Duodenal mucosa (tissue), 2 donors: ENCODE data around the gene SYPL2.

Experiments
- H3K27ac ChIP-seq: one replicate; pipeline ENCODE4 v1.7.0; 2013; ENCODE audit warnings: low read depth, low read length
- H3K27me3 ChIP-seq, 2 donors: one replicate each; pipeline ENCODE4 v1.7.0; 2013; ENCODE audit warnings: low read length in 2 of 2, control low read depth in 1 of 2; ENCODE audit not compliant: insufficient read depth in 2 of 2, control insufficient read depth in 1 of 2
- H3K36me3 ChIP-seq, 2 donors: one replicate each; pipeline ENCODE4 v1.7.0; 2013; ENCODE audit warnings: low read length in 2 of 2, control low read depth in 1 of 2; ENCODE audit not compliant: insufficient read depth in 2 of 2, control insufficient read depth in 1 of 2
- H3K4me1 ChIP-seq, 2 donors: one replicate each; pipeline ENCODE4 v1.7.0; 2013; ENCODE audit warnings: low read length in 2 of 2, control low read depth in 1 of 2; ENCODE audit not compliant: insufficient read depth in 2 of 2, control insufficient read depth in 1 of 2
- H3K4me3 ChIP-seq, 2 donors: one replicate each; pipeline ENCODE4 v1.7.0; 2013; ENCODE audit warnings: low read length in 2 of 2, low read depth in 1 of 2
- H3K9ac ChIP-seq, 2 donors: one replicate each; pipeline ENCODE4 v1.7.0; 2013; ENCODE audit warnings: low read length in 2 of 2, low read depth in 1 of 2
- H3K9me3 ChIP-seq, 2 donors: one replicate each; pipeline ENCODE4 v1.7.0; 2013; ENCODE audit warnings: low read length in 2 of 2, control low read depth in 1 of 2; ENCODE audit not compliant: control insufficient read depth in 1 of 2

The SYPL2 gene

DNA sequence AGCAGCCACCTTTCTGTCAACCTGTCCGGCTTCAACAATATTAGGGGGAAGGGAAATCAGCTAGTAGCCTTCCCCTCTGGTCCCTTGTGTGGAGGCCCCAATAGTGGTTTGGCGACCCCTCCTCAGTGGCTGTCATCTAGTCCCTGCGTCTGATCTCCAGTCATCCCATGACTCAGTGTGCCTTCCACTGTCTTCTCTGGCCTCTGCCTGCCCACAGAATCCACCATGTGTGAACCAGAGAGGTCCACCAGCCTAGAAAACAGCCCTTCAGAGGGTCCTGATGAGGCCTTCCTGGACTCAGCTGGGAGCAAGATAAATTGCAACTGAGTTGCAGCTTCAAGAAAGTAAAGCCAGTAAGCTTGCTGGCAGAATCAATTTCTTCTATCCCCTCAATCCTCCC is 13.6 kb downstream of the SYPL2 start:
- peaks cover 0 to 8% of the 10 kb centered on the region in 2 donors for H3K27me3 ChIP-seq
- H3K36me3 ChIP-seq, result no peaks in the 10 kb centered on the region
- no peak overlapping the region for H3K4me3 ChIP-seq
- H3K27ac ChIP-seq, result no peak overlapping the region
- no peak overlapping the region for H3K9ac ChIP-seq
- H3K9me3 ChIP-seq, result no peaks in the 10 kb centered on the region
- peaks cover 12 to 16% of the 10 kb centered on the region in 2 donors for H3K4me1 ChIP-seq

DNA sequence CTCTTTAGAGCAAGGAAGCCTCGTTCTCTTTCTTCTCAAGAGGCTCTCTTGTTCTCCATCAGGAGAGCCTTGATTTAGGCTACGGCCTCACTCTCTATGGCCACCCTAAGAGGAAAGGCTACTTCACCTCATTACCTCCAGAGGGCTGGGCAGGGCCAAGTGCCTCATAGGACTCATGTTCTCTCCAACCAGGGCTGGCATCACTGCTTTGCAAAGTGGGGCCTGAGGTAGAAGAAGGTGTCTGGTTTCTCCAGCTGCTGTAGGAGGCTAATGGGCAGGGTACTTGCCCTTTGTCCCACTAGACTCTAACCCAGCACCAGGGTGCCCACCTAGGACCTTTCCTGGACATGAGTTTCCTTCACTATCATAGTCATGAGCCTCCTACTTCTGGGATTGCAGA is 15.3 kb downstream of the SYPL2 start:
- Histone ChIP-seq H3K4me1 (peaks cover 13 to 16% of the 10 kb centered on the region in 2 donors), H3K9ac (no peak overlapping the region), H3K9me3 (no peaks in the 10 kb centered on the region), H3K36me3 (no peaks in the 10 kb centered on the region), H3K4me3 (no peak overlapping the region), H3K27ac (no peak overlapping the region), H3K27me3 (peaks cover 0 to 8% of the 10 kb centered on the region in 2 donors)

DNA sequence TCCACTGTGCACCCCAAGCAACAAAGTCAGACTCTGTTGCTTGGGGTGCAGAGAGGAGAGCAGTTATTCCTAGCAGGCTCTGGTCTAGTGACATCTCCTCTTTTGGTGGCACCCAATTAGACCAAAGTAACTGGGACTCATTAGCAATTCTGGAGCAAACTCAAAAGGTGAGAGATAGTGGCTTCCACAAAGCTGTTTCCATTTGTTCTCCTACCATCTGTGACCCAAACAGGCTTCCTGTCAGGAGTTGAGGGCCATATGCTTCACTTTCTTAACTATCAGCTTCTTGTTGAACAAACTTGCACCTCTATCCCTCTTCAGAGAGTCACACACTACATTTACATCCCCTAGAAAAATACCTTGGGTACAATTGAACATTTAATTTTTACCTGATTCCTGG is 15.9 kb downstream of the SYPL2 start:
- peaks cover 13 to 16% of the 10 kb centered on the region in 2 donors for H3K4me1 ChIP-seq
- no peaks in the 10 kb centered on the region for H3K36me3 ChIP-seq
- H3K27ac ChIP-seq, result no peak overlapping the region
- no peak overlapping the region for H3K9ac ChIP-seq
- H3K9me3 ChIP-seq, result no peaks in the 10 kb centered on the region
- no peak overlapping the region for H3K4me3 ChIP-seq
- H3K27me3 ChIP-seq, result peaks cover 0 to 8% of the 10 kb centered on the region in 2 donors

DNA sequence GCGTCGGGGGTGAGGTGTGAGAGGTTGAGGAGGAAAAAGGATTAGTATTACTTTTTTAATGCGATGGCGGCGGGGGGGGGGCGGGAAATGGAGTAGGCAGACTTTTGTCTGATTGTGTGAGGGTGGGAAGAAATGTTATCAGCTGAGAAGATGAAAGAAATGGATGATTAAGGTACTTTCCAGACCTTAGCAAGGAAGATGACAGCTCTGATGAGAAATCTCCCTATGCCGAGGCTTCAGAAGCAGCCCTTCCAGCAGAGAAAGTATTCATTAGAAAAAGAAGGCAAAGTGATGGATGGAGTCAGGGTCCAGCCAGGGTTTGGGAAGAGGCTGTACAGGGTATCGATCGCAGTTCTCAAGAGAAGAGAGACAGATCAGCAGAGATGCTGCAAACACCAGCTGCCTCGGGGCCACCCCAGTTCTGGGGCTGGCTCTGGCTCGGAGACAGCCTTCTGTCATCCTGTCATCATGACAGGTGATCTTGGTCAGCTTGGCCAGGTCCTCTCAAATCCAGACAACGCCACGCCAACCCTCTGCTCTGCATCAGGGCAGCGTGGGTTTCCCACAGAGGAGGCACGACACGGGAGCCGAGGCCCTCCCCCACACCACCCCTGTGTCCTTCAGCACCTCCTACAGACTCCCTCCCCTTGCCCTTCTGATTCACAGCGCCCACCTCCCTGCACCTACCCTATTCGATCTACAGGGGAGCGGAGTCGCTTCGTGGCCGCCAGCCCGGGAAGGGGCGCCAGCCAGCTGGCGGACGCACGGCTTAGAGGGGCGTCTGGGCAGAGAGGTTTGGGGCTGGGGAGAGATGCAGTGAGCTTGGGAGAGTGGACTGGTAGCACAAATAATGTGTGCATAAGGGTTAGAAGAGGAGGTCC is 16.7 kb downstream of the SYPL2 start:
- Histone ChIP-seq H3K27ac (no peak overlapping the region), H3K9ac (peak overlapping the region in 1 of 2 donors; percentile 12), H3K27me3 (peaks cover 0 to 5% of the 10 kb centered on the region in 2 donors), H3K9me3 (no peaks in the 10 kb centered on the region), H3K4me1 (peaks cover 13 to 16% of the 10 kb centered on the region in 2 donors), H3K4me3 (peak overlapping the region; percentile 86 to 90), H3K36me3 (peaks cover 0 to 4% of the 10 kb centered on the region in 2 donors)

DNA sequence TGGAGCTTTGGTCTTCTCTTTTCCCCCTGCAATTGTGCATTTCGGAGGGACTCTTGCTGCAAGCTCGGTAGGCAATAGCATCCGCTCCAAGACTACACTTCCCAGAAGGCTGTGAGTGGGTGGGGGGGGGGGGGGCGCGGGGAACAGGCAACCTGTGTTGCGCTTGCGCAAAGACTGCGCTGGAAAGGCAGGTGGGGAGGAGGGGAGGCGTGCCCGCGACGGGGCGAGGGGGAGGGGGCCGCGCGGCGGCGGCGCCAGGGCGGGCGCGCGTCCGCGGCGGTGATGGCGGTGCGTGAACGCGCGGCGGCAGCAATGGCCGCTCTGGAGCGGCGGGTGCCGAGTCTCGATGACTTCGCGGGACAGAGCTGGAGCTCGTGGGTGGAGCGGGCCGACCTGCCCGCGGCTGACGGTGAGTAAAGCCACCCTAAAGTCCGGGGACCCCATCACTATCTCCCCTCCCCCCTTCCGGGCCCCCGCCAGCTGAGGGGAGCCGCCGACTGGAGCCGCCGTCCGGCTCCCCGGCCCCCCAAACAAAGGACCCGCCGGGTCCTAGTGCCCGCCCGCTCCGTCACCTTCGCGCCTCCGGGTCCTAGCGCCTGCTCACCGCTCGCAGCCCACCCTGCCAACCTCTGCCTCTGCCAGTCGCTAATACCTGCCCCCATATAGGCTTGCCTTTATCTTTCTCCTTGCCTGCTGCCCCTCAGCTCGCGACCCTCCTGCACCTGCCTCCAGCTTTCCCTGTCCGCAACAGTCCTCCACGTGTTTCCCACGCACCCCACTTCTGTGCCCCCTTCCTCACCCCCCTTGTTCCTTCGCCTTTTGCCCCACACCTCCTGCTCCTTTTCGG is 17.5 kb downstream of the SYPL2 start, which contains the start of gene ATXN7L2:
Gene ATXN7L2 (plus strand): TSS at position 234 of the 847 bp plus-strand sequence. CDS start 49 bp downstream, at position 283.
- peaks cover 0 to 5% of the 10 kb centered on the region in 2 donors for H3K27me3 ChIP-seq
- H3K9me3 ChIP-seq, result no peaks in the 10 kb centered on the region
- H3K9ac ChIP-seq, result peak within 1 kb of the TSS; percentile 34 to 72
- H3K36me3 ChIP-seq, result peaks cover 0 to 8% of the 10 kb centered on the region in 2 donors
- H3K4me3 ChIP-seq, result peak within 1 kb of the TSS; percentile 90 to 96
- H3K27ac ChIP-seq, result peak within 1 kb of the TSS; percentile 92
- peaks cover 13 to 16% of the 10 kb centered on the region in 2 donors for H3K4me1 ChIP-seq

DNA sequence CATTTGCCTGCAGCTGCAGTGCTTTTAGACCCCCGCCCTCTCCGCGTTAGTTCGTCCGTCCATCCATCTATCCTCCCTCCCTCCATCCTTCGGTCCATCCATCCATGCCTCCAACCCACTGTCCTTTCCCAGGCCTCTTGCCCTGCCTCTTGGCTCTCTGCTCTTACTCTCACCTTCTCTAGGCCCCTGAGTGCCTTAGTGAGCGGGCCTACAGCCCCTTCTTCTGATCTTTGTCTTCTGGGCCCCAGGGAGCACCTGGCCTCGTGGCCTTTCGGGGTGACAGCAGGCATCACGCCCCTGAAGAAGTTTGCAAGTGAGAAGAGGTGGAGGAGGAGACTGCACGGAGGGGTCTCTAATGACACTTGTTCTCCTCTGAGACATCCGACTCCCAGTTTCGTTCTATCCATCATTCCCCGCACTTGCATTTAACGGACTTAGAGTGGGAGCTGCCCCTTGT is 18.2 kb downstream of the SYPL2 start:
- peaks cover 0 to 11% of the 10 kb centered on the region in 2 donors for H3K36me3 ChIP-seq
- H3K4me1 ChIP-seq, result peaks cover 13 to 16% of the 10 kb centered on the region in 2 donors
- peak overlapping the region; percentile 34 to 72 for H3K9ac ChIP-seq
- H3K4me3 ChIP-seq, result peak overlapping the region; percentile 70 to 96
- H3K27ac ChIP-seq, result no peak overlapping the region
- no peaks in the 10 kb centered on the region for H3K9me3 ChIP-seq
- peaks cover 0 to 5% of the 10 kb centered on the region in 2 donors for H3K27me3 ChIP-seq

DNA sequence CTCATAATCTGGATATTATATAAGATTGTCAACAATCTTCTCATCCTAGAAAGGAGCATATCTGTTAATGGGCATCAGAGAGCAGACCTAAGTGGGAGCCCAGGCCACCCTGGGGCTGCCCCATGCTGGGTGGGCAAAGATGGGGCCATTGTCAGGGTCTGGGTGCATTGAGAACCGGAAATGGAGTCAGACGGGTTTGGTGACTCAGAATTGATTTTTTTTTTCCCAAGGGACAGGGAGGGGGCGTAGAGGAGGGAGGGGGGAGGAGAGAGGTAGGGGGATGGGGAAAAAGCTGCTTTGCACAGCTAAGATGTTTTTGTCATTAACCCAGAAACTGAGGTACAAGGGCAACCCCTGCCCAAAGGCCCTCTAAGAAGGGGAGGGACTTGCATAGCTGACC is 18.7 kb downstream of the SYPL2 start:
- H3K4me1 ChIP-seq, result peaks cover 13 to 16% of the 10 kb centered on the region in 2 donors
- H3K4me3 ChIP-seq, result peak overlapping the region; percentile 70 to 96
- peaks cover 0 to 11% of the 10 kb centered on the region in 2 donors for H3K36me3 ChIP-seq
- peak overlapping the region in 1 of 2 donors; percentile 72 for H3K9ac ChIP-seq
- no peaks in the 10 kb centered on the region for H3K9me3 ChIP-seq
- H3K27me3 ChIP-seq, result peaks cover 0 to 5% of the 10 kb centered on the region in 2 donors
- H3K27ac ChIP-seq, result no peak overlapping the region

DNA sequence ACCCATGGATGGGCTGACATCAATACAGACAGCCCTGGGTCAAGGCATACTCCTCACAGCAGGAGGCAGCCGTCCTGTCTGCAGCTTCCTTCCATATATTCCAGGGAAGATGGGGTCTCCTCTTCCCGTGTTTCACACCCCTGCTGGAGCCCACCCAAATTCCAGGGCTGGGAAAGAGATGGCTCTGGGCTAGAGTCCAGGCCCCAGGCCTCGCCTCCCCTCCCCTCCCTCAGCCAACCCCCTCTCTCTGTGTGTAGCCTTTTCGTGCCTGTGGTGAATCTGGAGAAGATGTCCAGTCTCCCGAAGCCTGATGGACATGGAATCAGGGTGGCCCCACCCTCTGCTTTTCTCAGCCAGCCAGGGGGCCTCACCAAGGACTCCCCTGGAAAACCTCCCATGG is 20.9 kb downstream of the SYPL2 start:
- Histone ChIP-seq H3K9me3 (no peaks in the 10 kb centered on the region), H3K9ac (no peak overlapping the region), H3K36me3 (peaks cover 0 to 11% of the 10 kb centered on the region in 2 donors), H3K27me3 (peaks cover 0 to 2% of the 10 kb centered on the region in 2 donors), H3K4me3 (no peak overlapping the region), H3K4me1 (peaks cover 13 to 16% of the 10 kb centered on the region in 2 donors), H3K27ac (no peak overlapping the region)

DNA sequence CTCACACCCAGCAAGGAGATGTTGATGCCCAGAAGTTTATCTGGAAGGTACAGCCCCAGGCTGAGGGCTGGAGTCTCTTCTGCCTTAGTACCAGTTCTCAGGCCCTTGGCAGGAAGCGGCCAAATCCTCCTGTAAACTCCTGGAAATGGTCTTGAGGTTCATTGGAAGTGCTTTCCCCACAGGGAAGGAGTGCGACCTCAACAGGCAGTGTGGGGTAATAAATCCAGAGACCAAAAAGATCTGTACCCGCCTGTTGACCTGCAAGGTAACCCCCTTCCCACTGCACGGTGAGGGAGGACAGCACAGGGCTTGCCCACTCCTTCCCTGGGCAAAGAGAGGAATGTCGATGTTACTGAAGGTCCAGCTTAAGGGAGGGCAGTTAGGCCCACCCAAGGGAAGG is 21.9 kb downstream of the SYPL2 start:
- Histone ChIP-seq H3K4me3 (no peak overlapping the region), H3K9me3 (no peaks in the 10 kb centered on the region), H3K27me3 (no peaks in the 10 kb centered on the region), H3K27ac (no peak overlapping the region), H3K36me3 (peaks cover 0 to 11% of the 10 kb centered on the region in 2 donors), H3K9ac (no peak overlapping the region), H3K4me1 (peaks cover 10 to 12% of the 10 kb centered on the region in 2 donors)
